H1 (cell line): Measurements from ENCODE around the gene TCERG1L. TPM values are rescaled to one million over a fixed set of nuclear protein-coding genes. Genes with fewer than 3 reads are reported as not detected.

Experiments
- CTCF ChIA-PET: fragments of 300-600 bp; sonication (Branson Sonifier 250); formaldehyde crosslinking; loops from one replicate; lab custom pipeline; 2021; ENCODE audit not compliant: partially characterized antibody; lab: Charles Lee
- POLR2A ChIA-PET: fragments of 300-600 bp; sonication (Branson Sonifier 250); formaldehyde crosslinking; loops from one replicate; lab custom pipeline; 2021; ENCODE audit warnings: inconsistent platforms; ENCODE audit not compliant: partially characterized antibody; lab: Charles Lee
- DNase-seq, 2 experiments: peaks; one replicate each; pipeline versions ENCODE4 v3.0.0 to v3.0.0-alpha.2; 2010 to 2022; ENCODE audit warnings: low spot score in 2 of 2, low read depth in 1 of 2, mixed read lengths in 1 of 2
- FAIRE-seq: peaks from 2 replicates; lab custom pipeline; 2011; peaks lifted over from hg19 to GRCh38; lab: Jason Lieb, UNC
- H2AFZ ChIP-seq: 2 replicates; pipeline ENCODE4 v1.8.1; 2012; ENCODE audit warnings: low read length, inconsistent platforms
- H2AK5ac ChIP-seq: 2 replicates; pipeline ENCODE4 v1.6.1; 2013; ENCODE audit warnings: low read depth, low read length
- H2BK120ac ChIP-seq: replicated peaks from 2 replicates; pipeline ENCODE3; 2013; ENCODE audit warnings: low read depth, low read length, inconsistent platforms
- H2BK12ac ChIP-seq: 2 replicates; pipeline ENCODE4 v1.6.1; 2013; ENCODE audit warnings: low read depth, low read length
- H2BK15ac ChIP-seq: 2 replicates; pipeline ENCODE4 v1.6.1; 2013; ENCODE audit warnings: low read length
- H2BK20ac ChIP-seq: 2 replicates; pipeline ENCODE4 v1.6.1; 2013; ENCODE audit warnings: low read length
- H2BK5ac ChIP-seq: 2 replicates; pipeline ENCODE4 v1.6.1; 2013; ENCODE audit warnings: low read depth, low read length
- H3K14ac ChIP-seq: 2 replicates; pipeline ENCODE4 v1.6.1; 2013; ENCODE audit warnings: inconsistent platforms; ENCODE audit not compliant: insufficient read length
- H3K18ac ChIP-seq: 2 replicates; pipeline ENCODE4 v1.6.1; 2013; ENCODE audit warnings: low read length; ENCODE audit errors: extremely low read depth
- H3K23ac ChIP-seq: 2 replicates; pipeline ENCODE4 v1.6.1; 2013; ENCODE audit warnings: inconsistent platforms; ENCODE audit not compliant: insufficient read length
- H3K23me2 ChIP-seq: 2 replicates; pipeline ENCODE4 v1.6.1; 2013; ENCODE audit warnings: low read depth, low read length
- H3K27ac ChIP-seq: 2 replicates; pipeline ENCODE4 v1.6.1; 2011; ENCODE audit warnings: low read depth, low read length, inconsistent platforms
- H3K27me3 ChIP-seq, 4 experiments: replicated peaks in 1 of 4; 1 replicate in 1 of 4; 2 replicates in 3 of 4; pipeline versions ENCODE4 v1.6.1 to v1.8.1; 2011 to 2013; ENCODE audit warnings: low read length in 3 of 4, mild to moderate bottlenecking in 3 of 4, inconsistent platforms in 2 of 4, mixed read lengths in 2 of 4, moderate library complexity in 1 of 4; ENCODE audit not compliant: control insufficient read depth in 3 of 4, insufficient read depth in 3 of 4; ENCODE audit errors: extremely low read depth in 1 of 4
- H3K36me3 ChIP-seq, 4 experiments: 2 replicates each; pipeline versions ENCODE4 v1.6.1 to v1.8.1; 2011 to 2013; ENCODE audit warnings: mild to moderate bottlenecking in 4 of 4, low read length in 3 of 4, moderate library complexity in 2 of 4, control low read depth in 1 of 4, inconsistent platforms in 1 of 4; ENCODE audit not compliant: insufficient read depth in 4 of 4, control insufficient read depth in 2 of 4
- H3K4ac ChIP-seq: replicated peaks from 2 replicates; pipeline ENCODE3; 2013; ENCODE audit warnings: low read length, low read depth, mixed read lengths, inconsistent platforms; ENCODE audit not compliant: insufficient read length
- H3K4me1 ChIP-seq, 4 experiments: replicated peaks in 1 of 4; 1 replicate in 1 of 4; 2 replicates in 3 of 4; pipeline versions ENCODE4 v1.6.1 to v1.8.1; 2011 to 2013; ENCODE audit warnings: low read length in 3 of 4, inconsistent platforms in 2 of 4, mixed read lengths in 1 of 4; ENCODE audit not compliant: insufficient read depth in 4 of 4, control insufficient read depth in 3 of 4
- H3K4me2 ChIP-seq, 2 experiments: 2 replicates each; pipeline versions ENCODE4 v1.6.1 to v1.8.1; 2011 to 2013; ENCODE audit warnings: low read depth in 2 of 2, low read length in 2 of 2, control low read depth in 1 of 2, inconsistent platforms in 1 of 2, mild to moderate bottlenecking in 1 of 2; ENCODE audit not compliant: insufficient read depth in 1 of 2
- H3K4me3 ChIP-seq, 4 experiments: fragments of 200-600, 300-600 bp in 1 of 4; sonication (generic), shearing (Covaris generic), sonication (Bioruptor Twin) in 1 of 4; 2 replicates each; pipeline versions ENCODE4 v1.5.1 to v1.8.1; 2011 to 2016; ENCODE audit warnings: low read length in 4 of 4, low read depth in 3 of 4, control low read depth in 2 of 4, inconsistent platforms in 2 of 4, mild to moderate bottlenecking in 2 of 4, mixed read lengths in 1 of 4, moderate library complexity in 1 of 4; ENCODE audit not compliant: insufficient read depth in 2 of 4; ENCODE audit errors: extremely low read depth in 1 of 4
- H3K56ac ChIP-seq: replicated peaks from 2 replicates; pipeline ENCODE3; 2013; ENCODE audit warnings: low read depth, mild to moderate bottlenecking, mixed read lengths, low read length, inconsistent platforms; ENCODE audit not compliant: insufficient read length
- H3K79me1 ChIP-seq: 2 replicates; pipeline ENCODE4 v1.6.1; 2013; ENCODE audit warnings: low read depth, low read length, control low read depth
- H3K79me2 ChIP-seq, 2 experiments: 2 replicates each; pipeline versions ENCODE4 v1.6.1 to v1.8.1; 2012 to 2013; ENCODE audit warnings: low read length in 2 of 2, mild to moderate bottlenecking in 2 of 2, inconsistent platforms in 1 of 2; ENCODE audit not compliant: insufficient read depth in 2 of 2, control insufficient read depth in 1 of 2
- H3K9ac ChIP-seq, 4 experiments: replicated peaks in 1 of 4; 1 replicate in 1 of 4; 2 replicates in 3 of 4; pipeline versions ENCODE4 v1.6.1 to v1.8.1; 2011 to 2013; ENCODE audit warnings: low read depth in 3 of 4, low read length in 3 of 4, control low read depth in 2 of 4, mild to moderate bottlenecking in 2 of 4, moderate library complexity in 2 of 4, inconsistent platforms in 1 of 4; ENCODE audit errors: extremely low read depth in 1 of 4
- H3K9me3 ChIP-seq, 2 experiments: 2 replicates each; pipeline versions ENCODE4 v1.6.1 to v1.8.1; 2012 to 2013; ENCODE audit warnings: mild to moderate bottlenecking in 2 of 2, moderate library complexity in 2 of 2, control low read depth in 1 of 2, inconsistent platforms in 1 of 2, low read depth in 1 of 2, low read length in 1 of 2, mixed read lengths in 1 of 2; ENCODE audit not compliant: insufficient read depth in 2 of 2
- H4K20me1 ChIP-seq, 2 experiments: replicated peaks in 1 of 2; 2 replicates each; pipeline versions ENCODE3 to v1.8.1; 2011 to 2013; ENCODE audit warnings: inconsistent platforms in 2 of 2, low read length in 2 of 2, mild to moderate bottlenecking in 1 of 2; ENCODE audit not compliant: insufficient read depth in 2 of 2, control insufficient read depth in 1 of 2
- H4K5ac ChIP-seq: 2 replicates; pipeline ENCODE4 v1.6.1; 2013; ENCODE audit warnings: low read length, low read depth, mixed read lengths, inconsistent platforms; ENCODE audit not compliant: insufficient read length
- H4K8ac ChIP-seq: 2 replicates; pipeline ENCODE4 v1.8.0; 2013; ENCODE audit warnings: mild to moderate bottlenecking, moderate library complexity, low read length, inconsistent platforms; ENCODE audit not compliant: insufficient read depth; ENCODE audit errors: extremely low read depth
- H4K91ac ChIP-seq: replicated peaks from 2 replicates; pipeline ENCODE3; 2013; ENCODE audit warnings: low read length, mixed read lengths, inconsistent platforms; ENCODE audit not compliant: insufficient read length
- HDAC2 ChIP-seq, 2 experiments: fragments of 300-600 bp in 1 of 2; sonication (generic) in 1 of 2; IDR thresholded peaks; 2 replicates each; pipeline ENCODE4 v1.6.1; 2011 to 2012; ENCODE audit warnings: low read depth in 2 of 2, low read length in 2 of 2, mild to moderate bottlenecking in 2 of 2, moderate library complexity in 2 of 2, borderline replicate concordance in 1 of 2, inconsistent platforms in 1 of 2
- SIRT6 ChIP-seq: IDR thresholded peaks from one replicate; pipeline ENCODE4 v1.7.1; 2012; ENCODE audit warnings: low read length, inconsistent platforms
- WGBS, 2 experiments: shearing (Covaris generic) in 1 of 2; methylation state at CpG; one replicate each; pipeline versions ENCODE4 v1.1.6 to v1.1.7; 2013 to 2015; ENCODE audit warnings: low lambda C conversion rate in 2 of 2, mixed read lengths in 2 of 2, inconsistent platforms in 1 of 2, low coverage in 1 of 2, missing lambda C conversion rate in 1 of 2; ENCODE audit not compliant: insufficient replicate concordance in 2 of 2, insufficient coverage in 1 of 2, insufficient read length in 1 of 2; ENCODE audit errors: extremely low coverage in 1 of 2, missing lambda C conversion rate in 1 of 2; 5-methylcytosine and 5-hydroxymethylcytosine counted together
- polyA plus RNA-seq, 7 experiments: library from polyadenylated mRNA; depleted of rRNA in 3 of 7; stranded (reverse) in 5 of 7; unstranded in 2 of 7; fragments of >200 nt in 5 of 7; fragments of 200-250 nt in 2 of 7; gene quantifications; 1 replicate in 5 of 7; 2 replicates in 1 of 7; 4 replicates in 1 of 7; pipeline versions ENCODE4 v1.2.1 to v1.2.3, GENCODE V29; 2011 to 2013; ENCODE audit warnings: missing spikeins in 2 of 7, mixed read lengths in 2 of 7
- total RNA-seq: library from RNA; stranded (reverse); fragmentation: NEBNext Ultra II Directional; extraction: Animal tissue kit (Norgen Biotek cat#: 25700); gene quantifications from 2 replicates; pipeline ENCODE4 v1.2.1, GENCODE V29; 2021

TCERG1L gene
- total and polyA plus RNA-seq, 2 of the 8 experiments (the other 6 are each of a cell fraction or from before 2014, with no cell fraction given): 3.9 to 6.9 TPM

DNA sequence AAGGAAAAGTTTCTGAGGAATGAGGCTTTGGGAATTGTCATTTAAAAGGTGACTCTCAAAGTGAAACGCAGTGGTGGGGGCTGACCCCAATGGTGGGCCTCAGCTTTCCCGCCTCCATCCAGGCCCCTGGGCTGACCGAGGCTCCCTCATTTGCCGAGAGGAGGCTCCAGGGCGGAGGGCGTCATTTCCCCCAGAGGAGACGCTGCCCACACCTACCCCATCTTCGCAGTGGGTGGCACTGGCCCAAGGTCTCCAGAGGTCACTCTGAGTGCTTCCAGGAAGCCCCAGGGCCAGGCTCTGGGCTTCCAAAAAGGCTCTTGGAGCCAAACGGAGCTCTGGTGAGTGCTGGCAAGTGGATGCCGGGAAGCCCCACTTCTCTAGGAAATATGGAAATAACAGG, 38.0 kb downstream of the TCERG1L start:
- 97% methylated on average over 10 of the region's 10 CpGs; no CpG with 5 or more reads in 1 of the 2 experiments for WGBS, 2 experiments
- H2BK15ac ChIP-seq: no peak overlapping the region
- H3K27me3 ChIP-seq: no peaks in the 10 kb centered on the region
- no peak overlapping the region for H3K23ac ChIP-seq
- no peak overlapping the region for H3K14ac ChIP-seq
- CTCF ChIA-PET: interaction anchor here (1.7 to 2.2 kb wide), 2 partner anchors 35 to 189 kb away, joined by 3 to 5 read pairs; no protein-coding TSS in a partner anchor
- no peak overlapping the region for H3K9ac ChIP-seq
- H4K91ac ChIP-seq: no peak overlapping the region
- no peak overlapping the region for H4K8ac ChIP-seq
- no peak overlapping the region for H3K4me2 ChIP-seq
- POLR2A ChIA-PET: no interaction called here
- no peak overlapping the region for H2AFZ ChIP-seq
- H3K36me3 ChIP-seq: no peaks in the 10 kb centered on the region
- no peak for DNase-seq
- no peak for FAIRE-seq
- no peak overlapping the region for H4K5ac ChIP-seq
- no peaks in the 10 kb centered on the region; a peak in 1 of 7 replicates for H3K4me1 ChIP-seq
- no peak overlapping the region for H3K4ac ChIP-seq
- no peak overlapping the region for H3K56ac ChIP-seq
- no peak overlapping the region for H3K4me3 ChIP-seq
- H3K27ac ChIP-seq: no peak overlapping the region
- no peaks in the 10 kb centered on the region for H3K79me2 ChIP-seq
- H4K20me1 ChIP-seq: peaks cover 0 to 1% of the 10 kb centered on the region in 2 experiments
- H3K9me3 ChIP-seq: no peaks in the 10 kb centered on the region
- H3K79me1 ChIP-seq: no peaks in the 10 kb centered on the region
- no peaks in the 10 kb centered on the region for H3K23me2 ChIP-seq
- H2BK5ac ChIP-seq: no peak overlapping the region
- no peak overlapping the region for H2BK20ac ChIP-seq
- H2AK5ac ChIP-seq: no peak overlapping the region
- H3K18ac ChIP-seq: no peak overlapping the region
- H2BK120ac ChIP-seq: no peak overlapping the region
- no peak overlapping the region for H2BK12ac ChIP-seq
- no peak for TF ChIP-seq HDAC2 (IDR thresholded peaks at IDR 0.05; ENCODE audit: borderline replicate concordance in 1 of 2, low read depth in 2 of 2, low read length in 2 of 2)
- no peak for TF ChIP-seq SIRT6
